Osteoblast (primary cell): ENCODE data around the gene FICD. TPM values are rescaled to one million over a fixed set of nuclear protein-coding genes. Genes with fewer than 3 reads are reported as not detected.

Experiments
- DNase-seq: peaks from one replicate; pipeline ENCODE4 v3.0.0; 2011; ENCODE audit warnings: low spot score, mixed read lengths; ENCODE audit not compliant: insufficient read length; ENCODE audit errors: missing footprints
- H2AFZ ChIP-seq: 2 replicates; pipeline ENCODE4 v1.6.0; 2011; ENCODE audit warnings: mild to moderate bottlenecking, low read length
- H3K27ac ChIP-seq: 2 replicates; pipeline ENCODE4 v1.5.1; 2011; ENCODE audit warnings: mild to moderate bottlenecking, low read depth, low read length, moderate library complexity
- H3K27me3 ChIP-seq: 2 replicates; pipeline ENCODE4 v1.6.0; 2012; ENCODE audit warnings: mild to moderate bottlenecking, control low read depth, inconsistent platforms, low read length, moderate library complexity; ENCODE audit not compliant: insufficient read depth
- H3K36me3 ChIP-seq: 2 replicates; pipeline ENCODE4 v1.5.1; 2011; ENCODE audit warnings: mild to moderate bottlenecking, low read length, control low read depth, moderate library complexity; ENCODE audit not compliant: insufficient read depth
- H3K4me1 ChIP-seq: 2 replicates; pipeline ENCODE4 v1.5.1; 2011; ENCODE audit warnings: mild to moderate bottlenecking, low read length, control low read depth, moderate library complexity; ENCODE audit not compliant: insufficient read depth
- H3K4me2 ChIP-seq: 2 replicates; pipeline ENCODE4 v1.6.0; 2011; ENCODE audit warnings: mild to moderate bottlenecking, low read length; ENCODE audit not compliant: insufficient read depth
- H3K4me3 ChIP-seq: fragments of 200-600 bp; sonication (generic); 3 replicates; pipeline ENCODE4 v1.5.1; 2012; ENCODE audit warnings: mild to moderate bottlenecking, low read length, inconsistent platforms; ENCODE audit not compliant: insufficient read depth
- H3K79me2 ChIP-seq: 2 replicates; pipeline ENCODE4 v1.6.0; 2012; ENCODE audit warnings: mild to moderate bottlenecking, low read length, control low read depth, inconsistent platforms; ENCODE audit not compliant: insufficient read depth
- H3K9me3 ChIP-seq: 2 replicates; pipeline ENCODE4 v1.5.1; 2011; ENCODE audit warnings: low read depth, low read length, control low read depth
- H4K20me1 ChIP-seq: 2 replicates; pipeline ENCODE4 v1.6.0; 2012; ENCODE audit warnings: mild to moderate bottlenecking, low read length, control low read depth; ENCODE audit not compliant: insufficient read depth
- total RNA-seq: library from RNA; depleted of rRNA; stranded (reverse); fragments of >200 nt; gene quantifications from 2 replicates; pipeline ENCODE4 v1.2.3, GENCODE V29; 2012
- TF ChIP-seq, protein P1 (sequence below): IDR thresholded peaks from 2 replicates; pipeline ENCODE4 v1.5.1; 2011; ENCODE audit warnings: mild to moderate bottlenecking, low read depth, low read length, moderate library complexity; ENCODE audit errors: extremely low read depth

Gene FICD
- total RNA-seq, 1 donor, result 5.4 TPM

DNA sequence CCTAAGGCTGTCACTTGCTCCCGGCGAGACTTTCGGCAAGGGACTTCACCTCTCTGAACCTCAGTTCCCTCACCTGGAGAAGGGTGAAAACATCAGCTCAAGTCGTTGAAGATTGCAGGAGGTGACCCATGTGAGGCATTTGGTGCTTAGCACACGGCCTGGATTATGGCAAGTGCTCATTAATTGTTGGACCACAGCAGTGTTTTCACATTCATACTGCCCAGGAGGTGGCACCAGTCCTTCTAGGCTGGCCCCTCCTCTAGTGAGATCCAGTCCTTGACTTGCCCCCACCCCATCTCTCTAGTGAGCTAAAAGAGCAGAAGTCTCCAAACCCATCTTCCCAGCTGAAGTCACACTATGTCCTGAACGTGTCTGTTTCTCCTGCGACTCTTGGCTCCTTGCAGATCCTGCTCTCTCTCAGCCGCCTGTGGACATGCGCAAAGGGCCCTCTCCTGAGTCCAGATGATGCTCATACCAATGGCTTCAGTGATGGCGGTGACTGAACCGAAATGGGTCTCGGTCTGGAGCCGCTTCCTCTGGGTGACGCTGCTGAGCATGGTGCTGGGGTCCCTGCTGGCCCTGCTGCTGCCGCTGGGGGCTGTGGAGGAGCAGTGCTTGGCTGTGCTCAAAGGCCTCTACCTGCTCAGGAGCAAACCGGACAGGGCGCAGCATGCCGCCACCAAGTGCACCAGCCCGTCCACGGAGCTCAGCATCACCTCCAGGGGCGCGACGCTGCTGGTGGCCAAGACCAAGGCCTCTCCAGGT lies 1.6 kb downstream of the FICD start:
- H3K4me1 ChIP-seq, result peaks cover 8% of the 10 kb centered on the region
- no peak overlapping the region for H3K27ac ChIP-seq
- H3K36me3 ChIP-seq, result peaks cover 40% of the 10 kb centered on the region
- no peak overlapping the region for H3K4me3 ChIP-seq
- H3K79me2 ChIP-seq, result peaks cover 22% of the 10 kb centered on the region
- no peaks in the 10 kb centered on the region for H3K27me3 ChIP-seq
- H3K4me2 ChIP-seq, result no peak overlapping the region
- no peak for DNase-seq
- H4K20me1 ChIP-seq, result no peaks in the 10 kb centered on the region
- no peaks in the 10 kb centered on the region for H3K9me3 ChIP-seq
- TF ChIP-seq, protein P1, sequence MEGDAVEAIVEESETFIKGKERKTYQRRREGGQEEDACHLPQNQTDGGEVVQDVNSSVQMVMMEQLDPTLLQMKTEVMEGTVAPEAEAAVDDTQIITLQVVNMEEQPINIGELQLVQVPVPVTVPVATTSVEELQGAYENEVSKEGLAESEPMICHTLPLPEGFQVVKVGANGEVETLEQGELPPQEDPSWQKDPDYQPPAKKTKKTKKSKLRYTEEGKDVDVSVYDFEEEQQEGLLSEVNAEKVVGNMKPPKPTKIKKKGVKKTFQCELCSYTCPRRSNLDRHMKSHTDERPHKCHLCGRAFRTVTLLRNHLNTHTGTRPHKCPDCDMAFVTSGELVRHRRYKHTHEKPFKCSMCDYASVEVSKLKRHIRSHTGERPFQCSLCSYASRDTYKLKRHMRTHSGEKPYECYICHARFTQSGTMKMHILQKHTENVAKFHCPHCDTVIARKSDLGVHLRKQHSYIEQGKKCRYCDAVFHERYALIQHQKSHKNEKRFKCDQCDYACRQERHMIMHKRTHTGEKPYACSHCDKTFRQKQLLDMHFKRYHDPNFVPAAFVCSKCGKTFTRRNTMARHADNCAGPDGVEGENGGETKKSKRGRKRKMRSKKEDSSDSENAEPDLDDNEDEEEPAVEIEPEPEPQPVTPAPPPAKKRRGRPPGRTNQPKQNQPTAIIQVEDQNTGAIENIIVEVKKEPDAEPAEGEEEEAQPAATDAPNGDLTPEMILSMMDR, result no peak
- H2AFZ ChIP-seq, result no peak overlapping the region

GRCh38 chr12:108517288-108518100 lies 2.4 kb downstream of the FICD start:
- TF ChIP-seq, protein P1, result no peak
- Histone ChIP-seq H3K4me2 (no peak overlapping the region), H2AFZ (no peak overlapping the region), H4K20me1 (no peaks in the 10 kb centered on the region), H3K27me3 (no peaks in the 10 kb centered on the region), H3K9me3 (no peaks in the 10 kb centered on the region), H3K79me2 (peaks cover 22% of the 10 kb centered on the region), H3K27ac (no peak overlapping the region), H3K36me3 (peaks cover 47% of the 10 kb centered on the region), H3K4me3 (no peak overlapping the region), H3K4me1 (peaks cover 8% of the 10 kb centered on the region)
- DNase-seq, result no peak

DNA sequence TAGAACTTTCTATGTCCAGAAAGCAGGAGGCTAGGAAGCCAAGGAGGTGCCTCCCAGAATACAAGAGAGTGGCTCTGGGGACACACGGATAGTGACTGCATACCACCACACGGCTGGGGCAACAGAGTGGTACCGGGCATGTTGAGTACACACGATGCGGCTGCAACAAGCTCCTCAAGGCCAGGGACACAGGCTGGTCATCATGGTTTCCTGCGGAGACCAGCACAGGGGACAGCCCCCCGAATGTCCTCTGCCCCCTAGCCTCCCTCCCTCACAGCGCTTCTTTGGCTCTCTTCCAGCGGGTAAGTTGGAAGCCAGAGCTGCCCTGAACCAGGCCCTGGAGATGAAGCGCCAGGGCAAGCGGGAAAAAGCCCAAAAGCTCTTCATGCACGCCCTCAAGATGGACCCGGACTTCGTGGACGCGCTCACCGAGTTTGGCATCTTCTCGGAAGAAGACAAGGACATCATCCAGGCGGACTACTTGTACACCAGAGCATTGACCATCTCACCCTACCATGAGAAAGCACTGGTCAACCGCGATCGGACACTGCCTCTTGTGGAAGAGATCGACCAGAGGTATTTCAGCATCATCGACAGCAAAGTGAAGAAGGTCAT lies 3.1 kb downstream of the FICD start:
- peaks cover 54% of the 10 kb centered on the region for H3K36me3 ChIP-seq
- no peak overlapping the region for H3K27ac ChIP-seq
- H3K4me1 ChIP-seq, result peaks cover 8% of the 10 kb centered on the region
- H3K79me2 ChIP-seq, result peaks cover 22% of the 10 kb centered on the region
- H3K4me2 ChIP-seq, result no peak overlapping the region
- H3K9me3 ChIP-seq, result no peaks in the 10 kb centered on the region
- no peak for DNase-seq
- TF ChIP-seq, protein P1, result no peak
- H4K20me1 ChIP-seq, result no peaks in the 10 kb centered on the region
- H3K27me3 ChIP-seq, result no peaks in the 10 kb centered on the region
- no peak overlapping the region for H2AFZ ChIP-seq
- H3K4me3 ChIP-seq, result no peak overlapping the region
